Stomach (tissue), 9 donors: Measurements from ENCODE around the gene HOXB3. TPM values are rescaled to one million over a fixed set of nuclear protein-coding genes. Genes with fewer than 3 reads are reported as not detected.

Experiments
- DNase-seq, 2 donors: peaks; one replicate each; pipeline versions ENCODE4 v3.0.0 to v3.0.0-alpha.2; 2013 to 2019
- H3K27ac ChIP-seq, 5 donors: fragments of 200-600 bp in 4 of 5; sonication (generic) in 4 of 5; one replicate each; pipeline ENCODE4 v1.5.1; 2013 to 2019; ENCODE audit warnings: mild to moderate bottlenecking in 1 of 5, moderate library complexity in 1 of 5
- H3K27me3 ChIP-seq, 3 donors: fragments of 200-600 bp; sonication (generic); one replicate each; pipeline ENCODE4 v1.5.1; 2017 to 2019; ENCODE audit warnings: mixed run types in 1 of 3
- H3K36me3 ChIP-seq, 4 donors: fragments of 200-600 bp; sonication (generic); 1 replicate in 3 of 4; 2 replicates in 1 of 4; pipeline ENCODE4 v1.5.1; 2016 to 2019
- H3K4me1 ChIP-seq, 4 donors: fragments of 200-600 bp; sonication (generic); one replicate each; pipeline ENCODE4 v1.5.1; 2016 to 2019
- H3K4me3 ChIP-seq, 4 donors: fragments of 200-600 bp; sonication (generic) in 3 of 4; one replicate each; pipeline ENCODE4 v1.5.1; 2016 to 2019; ENCODE audit warnings: mild to moderate bottlenecking in 1 of 4
- H3K9me3 ChIP-seq, 4 donors: fragments of 200-600 bp; sonication (generic); one replicate each; pipeline ENCODE4 v1.5.1; 2016 to 2019
- EP300 ChIP-seq: sonication (generic); formaldehyde crosslinking; IDR thresholded peaks from one replicate; pipeline ENCODE4 v1.6.1; 2017; ENCODE audit warnings: antibody characterized with exemption
- POLR2A ChIP-seq, 4 donors: fragments of 450-650 bp; IDR thresholded peaks; one replicate each; pipeline ENCODE4 v1.6.1; 2016; ENCODE audit warnings: antibody characterized with exemption in 4 of 4, control low read depth in 2 of 4, mild to moderate bottlenecking in 1 of 4, moderate library complexity in 1 of 4
- POLR2AphosphoS5 ChIP-seq, 3 donors: sonication (generic); formaldehyde crosslinking; IDR thresholded peaks; one replicate each; pipeline ENCODE4 v1.6.1; 2016; ENCODE audit warnings: antibody characterized with exemption in 3 of 3
- WGBS, 5 donors: extraction: QIAGEN DNeasy Blood & Tissue Kit in 3 of 5; methylation state at CpG; one replicate each; pipeline versions ENCODE4 v1.1.5 to v1.1.7; 2013 to 2018; 5-methylcytosine and 5-hydroxymethylcytosine counted together
- intact Hi-C: fragments of 100-400 bp; cut with DNase I; formaldehyde crosslinking; loops from one replicate; pipeline ENCODE4 v1.15.1; 2023; ENCODE audit warnings: low total_unique reads
- polyA plus RNA-seq, 3 donors: library from polyadenylated mRNA; stranded (reverse); fragments of 200-250 nt; gene quantifications; one replicate each; pipeline ENCODE4 v1.2.3, GENCODE V29; 2013
- total RNA-seq, 5 donors: library from RNA; depleted of rRNA; stranded (reverse); fragments of >200 nt; gene quantifications; one replicate each; pipeline versions ENCODE4 v1.1.0 to v1.2.3, GENCODE V29; 2014 to 2016
- TF ChIP-seq, protein P1 (sequence below), 7 experiments: fragments of 450-650 bp in 4 of 7; fragments of 200-600 bp in 3 of 7; sonication (generic) in 3 of 7; IDR thresholded peaks; one replicate each; pipeline ENCODE4 v1.5.1; 2016 to 2019; ENCODE audit warnings: antibody characterized with exemption in 7 of 7, control low read depth in 2 of 7, mild to moderate bottlenecking in 1 of 7
- donor health status: healthy with polysubstance abuse.
- donor health status: Bipolar disorder and iron deficiency.
- donor health status: healthy.

HOXB3 gene
- total and polyA plus RNA-seq, 8 donors = 2.8 to 77.6 (median 10.3) TPM

- H3K4me1 ChIP-seq = peaks cover 26 to 94% (median 58%) of the 10 kb centered on the region in 4 donors
- H3K27me3 ChIP-seq = peaks cover 0 to 91% (median 29%) of the 10 kb centered on the region in 3 donors
- intact Hi-C loops = no loop called here
- no peaks in the 10 kb centered on the region for H3K36me3 ChIP-seq
- DNase-seq = peak in 1 of 2 donors; percentile 21
- peak overlapping the region in 2 of 4 donors; percentile 38 to 40 for H3K4me3 ChIP-seq
- H3K9me3 ChIP-seq = no peaks in the 10 kb centered on the region
- WGBS, 5 donors = 49 to 68% (median 52%) methylated on average over 5 of the region's 5 CpGs
- TF ChIP-seq, protein P1, sequence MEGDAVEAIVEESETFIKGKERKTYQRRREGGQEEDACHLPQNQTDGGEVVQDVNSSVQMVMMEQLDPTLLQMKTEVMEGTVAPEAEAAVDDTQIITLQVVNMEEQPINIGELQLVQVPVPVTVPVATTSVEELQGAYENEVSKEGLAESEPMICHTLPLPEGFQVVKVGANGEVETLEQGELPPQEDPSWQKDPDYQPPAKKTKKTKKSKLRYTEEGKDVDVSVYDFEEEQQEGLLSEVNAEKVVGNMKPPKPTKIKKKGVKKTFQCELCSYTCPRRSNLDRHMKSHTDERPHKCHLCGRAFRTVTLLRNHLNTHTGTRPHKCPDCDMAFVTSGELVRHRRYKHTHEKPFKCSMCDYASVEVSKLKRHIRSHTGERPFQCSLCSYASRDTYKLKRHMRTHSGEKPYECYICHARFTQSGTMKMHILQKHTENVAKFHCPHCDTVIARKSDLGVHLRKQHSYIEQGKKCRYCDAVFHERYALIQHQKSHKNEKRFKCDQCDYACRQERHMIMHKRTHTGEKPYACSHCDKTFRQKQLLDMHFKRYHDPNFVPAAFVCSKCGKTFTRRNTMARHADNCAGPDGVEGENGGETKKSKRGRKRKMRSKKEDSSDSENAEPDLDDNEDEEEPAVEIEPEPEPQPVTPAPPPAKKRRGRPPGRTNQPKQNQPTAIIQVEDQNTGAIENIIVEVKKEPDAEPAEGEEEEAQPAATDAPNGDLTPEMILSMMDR (IDR thresholded peaks at IDR 0.05) = no peak
- TF ChIP-seq EP300 (no peak), POLR2AphosphoS5 (IDR thresholded peaks at IDR 0.05) (no peak), POLR2A (IDR thresholded peaks at IDR 0.05) (no peak)
- peak overlapping the region in 4 of 5 donors; percentile 90 to 95 (median 93) for H3K27ac ChIP-seq
Observed at GRCh38 chr17:48556229-48556575, 33.8 kb downstream of the HOXB3 start.

DNA sequence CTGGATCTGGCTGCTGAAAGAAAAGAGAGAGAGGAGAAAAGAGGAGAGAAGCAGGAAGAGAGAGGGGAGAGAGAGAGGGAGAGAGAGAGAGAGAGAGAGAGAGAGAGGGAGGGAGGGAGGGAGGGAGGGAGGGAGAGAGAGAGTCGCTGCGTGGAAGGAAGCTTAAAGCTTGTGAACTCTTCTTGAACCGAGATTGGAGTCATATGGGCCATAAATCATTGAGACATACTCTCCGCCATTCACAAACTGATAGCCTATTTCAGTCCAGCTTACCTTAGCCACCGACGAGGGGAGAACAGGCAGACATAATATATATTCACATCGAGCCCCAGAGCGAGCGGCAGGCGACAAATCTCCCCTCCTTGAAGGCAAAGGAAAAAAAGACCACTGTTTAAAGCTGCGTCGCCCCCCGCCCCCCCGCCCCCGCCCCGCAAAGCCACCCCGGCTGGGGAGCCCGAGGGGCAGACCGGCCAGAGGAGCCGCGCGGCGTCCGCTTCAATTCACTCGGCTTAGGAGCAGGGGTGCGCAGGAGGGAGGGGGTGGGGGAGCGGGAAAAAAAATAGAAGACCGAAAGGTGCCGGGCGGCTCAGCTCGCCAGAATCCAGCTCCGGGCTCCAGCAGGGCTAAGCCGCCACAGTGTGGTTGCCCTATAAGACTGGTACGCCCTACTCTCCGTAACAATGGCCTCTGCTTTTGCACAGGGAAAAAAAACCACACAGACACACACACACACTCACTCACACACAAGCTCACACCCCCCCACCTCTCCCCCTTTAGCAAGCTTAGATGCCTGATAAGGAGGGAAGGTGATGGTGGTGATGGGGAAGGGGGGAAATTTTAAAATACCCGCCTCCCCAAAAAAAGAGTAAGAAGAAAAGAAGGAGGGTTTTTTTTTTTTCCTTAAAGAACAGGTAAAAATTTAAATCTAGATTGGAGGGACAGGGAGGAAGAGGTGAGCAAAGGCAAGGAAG is 34.5 kb downstream of the HOXB3 start:
- peaks cover 0 to 3% (median under 1%) of the 10 kb centered on the region in 4 donors for H3K36me3 ChIP-seq
- peak in 1 of 2 donors; percentile 92 for DNase-seq
- intact Hi-C loops = no loop called here
- peak overlapping the region; percentile 37 to 44 (median 39) for H3K4me3 ChIP-seq
- TF ChIP-seq, protein P1 (IDR thresholded peaks at IDR 0.05) = peak in 1 of 7 experiments; percentile 48
- no peak for TF ChIP-seq POLR2A (IDR thresholded peaks at IDR 0.05)
- no peak for TF ChIP-seq EP300
- TF ChIP-seq POLR2AphosphoS5 (IDR thresholded peaks at IDR 0.05) = peak in 1 of 3 donors; percentile 23
- H3K27me3 ChIP-seq = peaks cover 0 to 94% (median 36%) of the 10 kb centered on the region in 3 donors
- no peaks in the 10 kb centered on the region for H3K9me3 ChIP-seq
- peaks cover 23 to 94% (median 57%) of the 10 kb centered on the region in 4 donors for H3K4me1 ChIP-seq
- peak overlapping the region; percentile 42 to 95 (median 93) for H3K27ac ChIP-seq
- WGBS, 5 donors = 10 to 20% (median 13%) methylated on average over 26 to 36 of the region's 36 CpGs

DNA sequence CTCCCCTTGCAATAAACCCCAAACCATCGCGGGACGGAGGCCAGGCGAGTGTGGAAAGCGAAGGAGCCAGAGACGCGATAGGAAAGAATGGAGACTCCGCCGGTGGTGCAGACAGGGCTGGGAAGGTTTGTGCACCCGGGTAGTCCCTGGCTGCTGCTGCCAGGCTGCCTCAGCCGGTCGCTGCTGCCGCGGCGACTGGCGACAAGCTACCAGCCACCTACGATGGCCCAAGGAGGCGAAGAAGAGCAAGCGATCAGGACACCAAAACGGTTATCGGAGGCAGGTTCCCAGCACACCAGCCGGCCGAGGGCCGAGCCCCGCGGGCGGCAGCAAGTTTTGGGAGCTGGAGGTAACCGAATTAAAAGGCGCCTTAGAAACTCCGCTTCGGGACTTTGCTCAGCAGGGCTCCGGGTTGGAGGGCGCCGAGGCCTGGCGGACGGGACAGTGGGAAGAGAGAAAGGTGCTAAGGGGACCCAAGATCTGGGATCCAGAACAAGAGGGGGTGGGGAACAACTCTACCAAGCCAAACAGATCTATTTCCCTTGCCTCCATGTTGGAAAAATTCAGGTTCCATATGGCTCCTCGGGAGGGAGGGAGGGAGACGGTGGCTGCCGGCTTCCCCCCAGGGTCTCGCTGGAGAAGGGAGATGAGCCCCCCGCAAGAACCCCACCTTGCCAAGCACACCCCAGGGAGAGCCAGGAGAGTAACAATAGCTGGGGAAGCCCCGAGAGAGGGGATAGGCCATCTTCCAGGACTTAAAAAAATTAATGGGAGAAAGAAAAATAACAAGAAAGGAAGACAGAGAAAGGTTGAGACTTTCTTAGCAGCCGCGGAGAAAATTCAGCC is 35.4 kb downstream of the HOXB3 start:
- no peaks in the 10 kb centered on the region for H3K9me3 ChIP-seq
- H3K4me3 ChIP-seq = peak overlapping the region; percentile 37 to 44 (median 39)
- H3K27me3 ChIP-seq = peaks cover 0 to 95% (median 43%) of the 10 kb centered on the region in 3 donors
- WGBS, 5 donors = 20 to 40% (median 28%) methylated on average over 44 of the region's 44 CpGs
- peak overlapping the region; percentile 16 to 95 (median 93) for H3K27ac ChIP-seq
- peaks cover 0 to 11% (median 7%) of the 10 kb centered on the region in 4 donors for H3K36me3 ChIP-seq
- peak in 1 of 2 donors; percentile 41 for DNase-seq
- TF ChIP-seq POLR2AphosphoS5 (IDR thresholded peaks at IDR 0.05) (no peak), EP300 (no peak), POLR2A (IDR thresholded peaks at IDR 0.05) (no peak)
- TF ChIP-seq, protein P1 (IDR thresholded peaks at IDR 0.05) = no peak
- intact Hi-C loops = no loop called here
- H3K4me1 ChIP-seq = peaks cover 16 to 94% (median 58%) of the 10 kb centered on the region in 4 donors

GRCh38 chr17:48553826-48554225 is 36.2 kb downstream of the HOXB3 start:
- DNase-seq = peak in 1 of 2 donors; percentile 21
- 33 to 64% (median 50%) methylated on average over 1 of the region's 1 CpG for WGBS, 5 donors
- Histone ChIP-seq H3K36me3 (peaks cover 0 to 11% (median 7%) of the 10 kb centered on the region in 4 donors), H3K27me3 (peaks cover 0 to 95% (median 43%) of the 10 kb centered on the region in 3 donors), H3K4me1 (peaks cover 15 to 86% (median 60%) of the 10 kb centered on the region in 4 donors), H3K27ac (peak overlapping the region in 4 of 5 donors; percentile 90 to 95 (median 93)), H3K4me3 (peak overlapping the region in 3 of 4 donors; percentile 37 to 40 (median 38)), H3K9me3 (no peaks in the 10 kb centered on the region)
- intact Hi-C loops = no loop called here
- TF ChIP-seq POLR2AphosphoS5 (IDR thresholded peaks at IDR 0.05) (no peak), EP300 (no peak), POLR2A (IDR thresholded peaks at IDR 0.05) (no peak)
- TF ChIP-seq, protein P1 (IDR thresholded peaks at IDR 0.05) = no peak
